Raji (cell line): ENCODE data around the gene SLC30A4.

Experiments used
- POLR2A ChIP-seq: IDR thresholded peaks from 2 replicates; pipeline ENCODE4 v1.6.1; 2011; ENCODE audit warnings: low read depth, low read length, control low read depth; ENCODE audit not compliant: insufficient read depth

The SLC30A4 gene, protein sequence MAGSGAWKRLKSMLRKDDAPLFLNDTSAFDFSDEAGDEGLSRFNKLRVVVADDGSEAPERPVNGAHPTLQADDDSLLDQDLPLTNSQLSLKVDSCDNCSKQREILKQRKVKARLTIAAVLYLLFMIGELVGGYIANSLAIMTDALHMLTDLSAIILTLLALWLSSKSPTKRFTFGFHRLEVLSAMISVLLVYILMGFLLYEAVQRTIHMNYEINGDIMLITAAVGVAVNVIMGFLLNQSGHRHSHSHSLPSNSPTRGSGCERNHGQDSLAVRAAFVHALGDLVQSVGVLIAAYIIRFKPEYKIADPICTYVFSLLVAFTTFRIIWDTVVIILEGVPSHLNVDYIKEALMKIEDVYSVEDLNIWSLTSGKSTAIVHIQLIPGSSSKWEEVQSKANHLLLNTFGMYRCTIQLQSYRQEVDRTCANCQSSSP

DNA sequence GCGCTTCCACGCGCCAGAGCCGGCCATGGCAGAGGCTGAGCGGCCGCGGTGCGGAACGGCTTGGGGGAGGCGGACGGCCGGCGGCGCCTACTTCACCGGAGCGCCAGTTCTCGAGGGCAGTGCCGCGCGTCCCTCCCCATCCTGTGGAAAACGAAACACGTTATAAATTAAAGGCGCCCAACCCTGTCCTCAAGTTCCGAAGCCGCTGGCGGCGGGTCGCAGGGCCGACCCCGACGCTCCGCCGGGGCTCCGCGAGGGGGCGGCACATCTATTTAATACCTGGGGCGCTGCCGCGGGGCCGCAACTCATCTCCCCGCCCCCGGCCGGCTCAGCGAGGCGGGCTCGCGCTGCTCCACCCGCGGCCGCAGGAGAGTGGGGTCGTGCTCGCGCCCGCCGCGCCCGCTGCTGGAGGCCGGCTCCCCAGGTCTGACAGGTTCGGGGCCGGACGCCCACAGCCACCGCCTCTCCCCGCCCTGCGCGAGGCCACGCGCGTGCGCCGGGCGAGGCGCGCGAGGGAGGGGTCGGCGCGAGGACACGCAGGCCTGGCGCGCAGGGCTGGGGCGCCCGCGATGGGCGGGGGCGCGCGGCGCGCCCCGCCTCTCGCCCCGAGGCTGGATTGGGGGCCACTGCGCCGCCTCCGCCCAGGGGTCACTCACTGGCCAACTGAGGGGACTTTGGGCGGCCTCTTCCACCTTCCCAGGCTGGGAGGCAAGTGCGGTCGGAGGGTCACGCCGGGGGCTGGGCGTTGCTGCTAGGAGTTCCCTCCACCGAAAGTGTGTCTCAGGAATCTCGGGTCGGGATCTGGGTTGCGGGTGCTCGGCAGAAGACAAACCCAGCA lies at the start of gene SLC30A4:
TSS of gene SLC30A4 (minus strand) at position 428 of the 838 bp plus-strand sequence. CDS start at position 27, 401 bp downstream.
- TF ChIP-seq POLR2A = peak; percentile 44; the same call in 1 of the 2 replicates

DNA sequence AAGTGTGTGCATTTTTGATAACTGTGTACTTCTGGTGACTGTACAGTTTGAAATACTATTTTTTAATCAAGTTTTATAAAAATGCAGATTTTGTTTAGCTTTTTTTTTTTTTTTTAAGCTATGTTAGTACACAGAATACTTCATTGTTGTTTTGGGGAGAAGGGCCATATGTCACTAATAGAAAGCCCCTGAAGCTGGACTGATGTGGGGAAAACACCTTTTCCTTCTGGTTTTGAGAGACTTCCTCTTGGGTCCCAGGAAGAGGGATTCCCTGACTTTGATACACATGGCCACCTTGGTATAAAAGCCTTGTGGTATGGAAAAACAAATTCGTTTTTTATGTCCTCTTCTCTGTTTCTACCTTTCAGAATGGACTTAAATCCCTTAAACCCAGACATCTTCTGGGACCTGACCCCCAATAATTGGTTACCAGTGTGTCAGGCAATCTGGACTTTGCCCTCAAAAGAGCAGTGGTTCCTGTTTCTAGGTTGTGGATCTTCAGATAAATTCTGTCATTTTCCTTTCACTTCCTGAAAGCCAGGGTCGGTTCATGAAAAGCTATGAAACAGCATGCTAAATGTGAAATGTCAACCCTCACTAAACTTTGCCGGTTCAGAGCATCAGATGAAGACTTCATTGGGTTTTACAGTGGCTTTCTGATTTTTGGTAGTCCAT lies 33.5 kb upstream of the SLC30A4 start:
- TF ChIP-seq POLR2A = no peak

GRCh38 chr15:45551676-45552075 lies 29.1 kb upstream of the SLC30A4 start:
- no peak for TF ChIP-seq POLR2A

DNA sequence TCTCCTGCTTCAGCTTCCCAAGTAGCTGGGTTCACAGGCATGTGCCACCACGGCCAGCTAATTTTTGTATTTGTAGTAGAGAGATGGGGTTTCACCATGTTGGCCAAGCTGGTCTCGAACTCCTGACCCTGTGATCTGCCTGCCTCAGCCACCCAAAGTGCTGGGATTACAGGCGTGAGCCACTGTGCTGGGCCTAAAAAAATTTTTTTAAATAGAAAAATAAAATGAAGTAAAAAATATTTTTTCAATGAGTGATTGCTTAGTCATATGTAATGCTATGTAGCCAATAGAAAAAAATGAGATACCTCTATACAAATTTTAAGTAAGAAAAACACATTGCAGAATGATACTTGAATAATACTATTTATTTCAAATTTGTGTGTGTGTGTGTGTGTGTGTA lies 27.9 kb upstream of the SLC30A4 start:
- TF ChIP-seq POLR2A = no peak

DNA sequence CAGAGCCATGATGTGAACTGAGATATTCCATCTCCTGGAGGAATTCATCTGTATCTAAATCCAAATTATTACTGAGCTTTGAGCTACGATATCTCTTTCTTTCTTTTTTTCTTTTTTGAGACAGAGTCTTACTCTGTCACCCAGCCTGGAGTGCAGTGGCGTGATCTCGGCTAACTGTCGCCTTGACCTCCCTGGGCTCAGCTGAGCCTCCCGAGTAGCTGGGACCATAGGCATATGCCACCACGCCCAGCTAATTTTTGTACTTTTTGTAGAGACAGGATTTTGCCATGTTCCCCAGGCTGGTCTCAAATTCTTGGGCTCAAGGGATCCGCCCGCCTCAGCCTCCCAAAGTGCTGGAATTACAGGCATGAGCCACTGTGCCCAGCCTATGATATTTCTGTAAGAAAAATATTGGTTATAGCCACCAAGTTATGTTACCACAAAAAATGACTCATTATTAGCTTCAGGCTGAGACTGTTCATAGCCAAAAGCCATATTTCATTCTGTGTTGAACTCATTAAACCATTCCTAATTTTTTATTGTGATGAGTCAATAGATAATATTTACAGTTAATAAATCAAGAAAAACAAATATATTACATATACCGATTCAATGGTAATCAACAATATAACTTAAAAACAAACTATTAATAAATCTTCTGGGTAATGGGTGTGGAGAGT lies 27.1 kb upstream of the SLC30A4 start:
- no peak for TF ChIP-seq POLR2A

GRCh38 chr15:45548753-45549520 lies 26.4 kb upstream of the SLC30A4 start:
- TF ChIP-seq POLR2A = no peak

DNA sequence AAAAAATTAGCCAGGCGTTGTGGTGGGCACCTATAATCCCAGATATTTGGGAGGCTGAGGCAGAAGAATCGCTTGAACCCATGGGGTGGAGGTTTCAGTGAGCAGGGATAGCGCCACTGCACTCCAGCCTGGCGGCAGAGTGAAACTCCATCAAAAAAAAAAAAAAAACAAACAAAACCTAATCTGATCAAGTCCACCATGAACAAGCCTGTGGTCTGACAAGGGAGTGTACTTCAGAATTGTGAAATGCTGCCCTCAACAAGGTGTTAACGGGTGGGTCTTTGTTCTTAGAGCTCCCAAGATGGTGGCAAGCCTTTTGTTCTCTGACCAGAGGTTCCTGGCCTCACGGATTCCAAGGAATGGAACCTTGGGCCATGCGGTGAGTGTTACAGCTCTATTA lies 24.2 kb upstream of the SLC30A4 start:
- no peak for TF ChIP-seq POLR2A

DNA sequence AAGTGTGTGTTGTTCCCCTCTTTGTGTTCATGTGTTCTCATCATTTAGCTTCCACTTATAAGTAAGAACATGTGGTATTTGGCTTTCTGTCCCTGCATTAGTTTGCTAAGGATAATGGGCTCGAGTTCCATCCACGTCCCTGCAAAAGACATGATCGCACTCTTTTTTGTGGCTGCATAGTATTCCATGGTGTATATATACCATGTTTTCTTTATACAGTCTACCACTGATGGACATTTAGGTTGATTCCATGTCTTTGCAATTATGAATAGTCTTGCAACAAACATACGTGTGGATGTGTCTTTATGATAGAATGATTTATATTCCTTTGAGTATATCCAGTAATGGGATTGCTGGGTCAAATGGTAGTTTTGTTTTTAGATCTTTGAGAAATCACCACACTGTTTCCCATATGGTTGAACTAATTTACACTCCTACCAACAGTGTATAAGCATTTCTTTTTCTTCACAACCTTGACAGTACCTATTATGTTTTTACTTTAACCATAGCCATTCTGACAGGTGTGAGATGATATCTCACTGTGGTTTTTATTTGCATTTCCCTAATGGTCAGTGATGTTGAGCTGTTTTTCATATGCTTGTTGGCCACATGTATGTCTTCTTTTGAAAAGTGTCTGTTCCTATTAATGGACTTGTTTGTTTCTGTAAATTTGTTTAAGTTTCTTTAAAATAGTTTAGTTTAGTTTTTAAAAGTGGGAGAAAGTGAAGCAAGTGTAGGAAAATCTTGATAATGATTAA lies 21.9 kb upstream of the SLC30A4 start:
- TF ChIP-seq POLR2A = 0 out of 2 replicates have a peak, but pooled peaks have one; percentile 25

DNA sequence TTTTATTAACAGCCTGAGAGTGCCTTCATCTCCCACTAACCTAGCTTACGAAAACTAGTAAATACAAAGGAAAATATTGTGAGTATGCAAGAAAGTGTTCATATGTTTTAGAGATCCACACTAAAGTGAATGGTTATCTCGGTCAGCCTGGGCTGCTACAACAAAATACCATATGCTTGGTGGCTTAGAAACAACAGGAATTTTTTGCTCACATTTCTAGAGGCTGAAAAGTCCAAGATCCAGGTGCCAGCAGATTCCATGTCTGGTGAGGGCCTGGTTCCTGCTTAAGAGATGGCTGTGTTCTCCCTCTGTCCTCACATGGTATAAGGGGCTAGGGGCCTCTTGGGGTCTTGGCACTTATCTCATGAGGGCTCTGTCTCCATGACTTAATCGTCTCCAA lies 20.5 kb upstream of the SLC30A4 start:
- no peak for TF ChIP-seq POLR2A

DNA sequence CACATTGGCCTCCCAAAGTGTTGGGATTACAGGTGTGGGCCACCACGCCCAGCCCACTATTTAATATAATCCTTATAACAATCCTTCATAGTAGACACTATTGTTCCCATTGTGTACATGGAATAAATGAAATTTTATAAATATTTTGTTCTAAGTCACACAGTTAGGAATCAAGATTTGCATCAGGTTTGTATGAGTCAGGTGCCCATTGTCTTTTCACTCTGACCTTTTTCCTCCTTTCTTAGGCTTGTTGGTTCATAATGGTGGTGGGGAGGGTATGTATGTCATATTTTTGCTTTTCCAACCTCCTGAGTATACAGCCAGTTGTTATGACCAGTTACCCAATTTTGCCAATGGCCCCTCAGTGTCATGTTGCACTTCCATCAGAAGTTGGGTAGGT lies 18.0 kb upstream of the SLC30A4 start:
- TF ChIP-seq POLR2A = no peak

GRCh38 chr15:45539680-45540079 lies 17.1 kb upstream of the SLC30A4 start:
- no peak for TF ChIP-seq POLR2A

DNA sequence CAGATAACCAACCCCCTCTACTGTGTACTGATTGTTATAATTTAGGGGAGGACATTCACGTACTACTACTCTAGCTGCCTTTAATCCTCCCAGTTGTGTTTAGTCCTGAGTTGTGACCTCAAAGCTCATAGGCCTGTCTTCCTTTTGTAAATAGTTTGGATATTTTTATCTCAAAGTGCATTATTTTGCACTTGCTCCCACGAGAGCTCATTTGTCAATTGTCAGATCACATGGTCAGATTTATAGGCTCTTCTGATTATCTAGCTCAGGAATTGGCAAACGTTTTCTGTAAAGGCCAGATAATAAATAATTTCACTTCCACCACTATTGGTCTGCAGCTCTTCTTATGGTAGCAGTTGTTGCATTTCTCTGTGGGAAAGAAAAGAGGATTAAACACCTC lies 14.4 kb upstream of the SLC30A4 start:
- no peak for TF ChIP-seq POLR2A

DNA sequence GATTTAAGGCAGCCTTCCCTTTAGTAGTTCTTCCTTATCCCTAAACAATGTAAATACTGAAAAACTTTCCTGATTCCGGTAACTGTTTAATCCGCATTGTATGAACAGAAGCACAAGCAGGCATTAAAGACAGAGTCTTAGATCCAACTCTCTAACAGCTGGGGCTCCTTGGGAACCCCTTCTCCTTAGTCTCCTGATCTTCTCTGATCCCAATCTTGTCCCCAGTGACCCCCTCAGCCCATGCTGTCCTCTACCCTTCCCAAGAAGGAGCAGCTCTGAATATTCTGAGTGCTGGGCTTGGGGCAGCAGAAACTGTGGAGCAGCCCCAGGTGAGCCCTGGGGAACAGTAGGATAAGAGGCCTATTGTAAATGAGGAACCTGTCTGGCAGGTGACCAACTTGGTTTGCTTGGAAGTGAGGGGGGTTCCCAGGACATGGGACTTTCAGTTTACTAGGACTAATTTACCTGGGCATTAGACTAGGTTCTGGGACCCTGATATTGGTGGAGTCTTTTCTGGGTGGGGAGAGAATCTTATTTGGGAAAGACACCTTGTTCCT lies 13.0 kb upstream of the SLC30A4 start:
- TF ChIP-seq POLR2A = no peak

DNA sequence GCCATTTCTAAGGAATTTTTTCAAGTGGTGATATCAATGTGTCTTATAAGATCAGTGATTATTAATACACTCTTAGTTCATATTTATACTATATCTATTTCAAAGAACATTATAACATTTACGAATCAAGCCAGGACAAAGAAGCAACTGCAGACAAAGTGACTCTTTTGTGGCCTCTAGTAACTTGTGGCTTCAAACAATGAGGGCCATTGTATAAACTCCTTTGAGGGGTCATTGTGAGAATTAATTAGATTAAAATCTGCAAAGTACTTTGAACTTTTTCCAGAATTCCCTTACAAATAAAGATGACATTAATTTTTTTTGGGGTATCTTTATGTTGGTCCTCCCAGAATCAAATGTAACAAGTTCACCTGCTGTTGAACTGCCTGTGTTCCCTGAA lies 12.3 kb upstream of the SLC30A4 start:
- TF ChIP-seq POLR2A = no peak

GRCh38 chr15:45529613-45530012 lies 7.1 kb upstream of the SLC30A4 start:
- TF ChIP-seq POLR2A = no peak
